HG03175 (cell line): Measurements from ENCODE around the gene MAGEA2.
"Not testable (repeated sequence)": the region's sequence is repeated elsewhere in the genome, so short reads cannot be mapped to it uniquely, and the experiment has no call there.

Source experiments
- ATAC-seq: cut with Tn5 transposase; IDR thresholded peaks from one replicate; pipeline ENCODE4 v1.9.1; 2021; ENCODE audit warnings: mild to moderate bottlenecking, moderate library complexity; ENCODE audit not compliant: unreplicated experiment

The MAGEA2 gene, protein sequence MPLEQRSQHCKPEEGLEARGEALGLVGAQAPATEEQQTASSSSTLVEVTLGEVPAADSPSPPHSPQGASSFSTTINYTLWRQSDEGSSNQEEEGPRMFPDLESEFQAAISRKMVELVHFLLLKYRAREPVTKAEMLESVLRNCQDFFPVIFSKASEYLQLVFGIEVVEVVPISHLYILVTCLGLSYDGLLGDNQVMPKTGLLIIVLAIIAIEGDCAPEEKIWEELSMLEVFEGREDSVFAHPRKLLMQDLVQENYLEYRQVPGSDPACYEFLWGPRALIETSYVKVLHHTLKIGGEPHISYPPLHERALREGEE

DNA sequence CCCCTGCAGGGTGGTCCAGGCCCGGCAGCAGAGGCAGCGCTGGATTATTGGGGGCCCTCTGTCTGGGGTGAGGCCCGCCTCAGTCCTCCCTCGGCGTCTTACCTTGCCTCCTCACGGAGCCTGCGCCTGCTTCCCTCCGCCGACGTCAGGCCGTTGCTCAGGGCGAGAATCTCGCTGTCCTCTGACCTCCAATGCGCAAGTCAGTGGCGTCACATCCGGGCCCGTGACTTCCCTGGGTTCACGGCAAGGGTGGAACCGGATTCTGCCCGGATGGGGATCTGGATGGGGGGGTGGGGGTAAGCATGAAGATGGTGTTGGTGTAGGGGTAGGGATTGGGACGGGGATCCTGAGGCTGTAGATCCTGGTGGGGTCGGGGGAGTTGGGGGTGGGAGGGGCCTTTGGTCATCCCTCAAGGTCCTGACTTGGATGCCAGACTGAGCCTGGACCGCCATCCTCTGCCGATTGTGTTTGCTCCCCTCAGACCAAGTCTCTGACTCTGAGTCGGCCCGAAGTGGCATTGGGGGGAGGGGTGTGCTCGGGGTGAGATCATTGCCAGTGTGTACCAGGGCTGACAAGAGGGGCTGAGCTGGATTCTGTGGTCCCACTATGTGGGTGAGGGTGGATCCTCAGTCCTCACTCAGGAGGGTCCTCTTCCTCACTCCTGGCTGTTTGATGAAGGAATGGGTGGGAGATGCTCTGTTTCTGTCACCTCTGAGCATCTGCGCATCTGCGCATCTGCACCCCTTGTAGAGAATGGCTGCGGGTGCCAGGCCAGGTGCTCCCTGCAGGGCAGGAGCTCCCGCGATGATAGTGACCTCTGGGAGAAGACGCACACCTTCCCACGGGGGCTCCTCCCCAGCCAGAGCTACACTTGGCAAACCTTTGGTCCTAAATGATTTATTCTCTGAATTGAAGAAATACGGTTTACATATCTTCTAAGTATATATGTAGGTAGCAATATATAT lies at the start of gene MAGEA2:
TSS of gene MAGEA2 (minus strand) at position 157 of the 965 bp plus-strand sequence. CDS start 2,479 bp downstream, outside the sequence.
- ATAC-seq: not testable (repeated sequence)

DNA sequence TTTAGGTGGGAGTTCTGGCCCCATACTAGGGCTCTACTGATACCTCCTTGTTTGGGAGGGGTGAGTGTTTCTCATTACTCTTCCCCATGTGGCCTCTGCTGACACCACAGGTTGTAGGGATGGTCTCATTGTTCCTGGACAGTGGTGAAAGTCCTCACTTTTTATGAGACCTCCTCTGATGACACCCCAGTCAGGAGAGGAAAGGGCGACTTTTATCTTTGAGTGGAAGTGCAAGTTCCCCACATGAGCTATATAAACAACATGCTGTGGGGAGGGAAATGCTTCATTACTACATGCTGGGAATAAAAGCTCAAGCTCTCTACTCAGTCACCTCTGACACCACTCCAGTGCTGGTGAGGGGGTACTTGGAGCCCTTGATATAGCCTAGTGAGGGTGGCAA lies 45.3 kb upstream of the MAGEA2 start:
- no peak for ATAC-seq

DNA sequence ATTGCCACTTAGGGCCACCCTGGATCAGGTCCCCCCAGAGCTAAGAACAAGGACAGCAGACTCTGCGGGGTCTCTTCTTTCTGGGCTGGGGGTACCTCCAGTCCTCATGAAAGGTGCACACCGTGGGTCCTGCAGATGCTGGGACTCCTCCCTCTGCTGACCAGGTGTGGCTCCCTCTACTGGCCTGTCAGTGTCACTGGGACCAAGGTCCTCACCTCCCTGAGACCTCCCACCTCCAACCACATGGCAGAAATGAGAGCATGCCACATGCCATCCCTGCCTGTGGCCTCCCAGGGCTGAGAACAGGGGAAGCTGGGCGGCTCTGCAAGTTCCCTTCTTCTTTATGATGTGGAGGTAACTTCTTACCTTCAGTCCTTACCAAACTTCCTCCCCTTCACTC lies 33.4 kb upstream of the MAGEA2 start:
- ATAC-seq: peak; percentile 91

DNA sequence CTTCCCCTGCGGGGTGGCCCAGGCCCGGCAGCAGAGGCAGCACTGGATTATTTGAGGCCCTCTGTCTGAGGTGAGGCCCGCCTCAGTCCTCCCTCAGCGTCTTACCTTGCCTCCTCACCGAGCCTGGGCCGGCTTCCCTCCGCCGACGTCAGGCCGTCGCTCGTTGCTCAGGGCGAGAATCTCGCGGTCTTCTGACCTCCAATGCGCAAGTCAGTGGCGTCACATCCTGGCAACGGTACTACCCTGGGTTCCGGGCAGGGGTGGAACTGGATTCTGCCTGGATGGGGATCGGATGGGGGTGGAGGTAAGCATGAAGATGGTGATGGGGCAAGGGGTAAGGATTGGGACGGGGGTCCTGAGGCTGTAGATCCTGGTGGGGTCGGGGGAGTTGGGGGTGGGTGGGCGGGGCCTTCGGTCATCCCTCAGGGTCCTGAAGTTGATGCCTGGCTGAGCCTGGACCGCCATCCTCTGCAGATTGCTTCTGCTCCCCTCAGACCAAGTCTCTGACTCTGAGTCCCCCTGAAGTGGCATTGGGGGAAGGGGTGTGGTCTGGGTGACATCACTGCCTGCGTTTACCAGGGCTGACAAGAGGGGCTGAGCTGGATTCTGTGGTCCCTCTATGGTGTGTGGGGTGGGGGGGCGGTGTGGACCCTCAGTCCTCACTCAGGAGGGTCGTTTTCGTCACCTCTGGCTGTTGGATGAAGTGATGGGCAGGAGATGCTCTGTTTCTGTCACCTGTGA lies 16.1 kb upstream of the MAGEA2 start, which contains the start of gene MAGEA6:
TSS of gene MAGEA6 (minus strand) at position 141 of the 741 bp plus-strand sequence. CDS start 2,039 bp downstream, outside the sequence.
- ATAC-seq: not testable (repeated sequence)

DNA sequence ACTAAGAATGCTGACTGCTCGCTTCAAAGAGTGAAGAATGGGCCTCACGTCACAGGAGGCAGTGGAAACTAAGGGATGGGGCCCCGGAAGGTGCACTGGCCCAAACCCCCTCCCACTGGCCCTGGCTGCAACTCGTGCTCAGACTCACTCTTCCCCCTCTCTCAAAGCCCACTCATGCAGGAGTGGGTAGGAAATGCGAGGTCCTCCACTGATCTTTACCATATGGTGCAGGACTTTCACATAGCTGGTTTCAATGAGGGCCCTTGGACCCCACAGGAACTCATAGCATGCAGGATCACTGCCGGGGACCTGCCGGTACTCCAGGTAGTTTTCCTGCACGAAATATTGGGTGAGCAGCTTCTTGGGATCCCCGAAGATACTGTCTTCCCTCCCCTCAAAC lies 12.9 kb upstream of the MAGEA2 start:
- not testable (repeated sequence) for ATAC-seq

DNA sequence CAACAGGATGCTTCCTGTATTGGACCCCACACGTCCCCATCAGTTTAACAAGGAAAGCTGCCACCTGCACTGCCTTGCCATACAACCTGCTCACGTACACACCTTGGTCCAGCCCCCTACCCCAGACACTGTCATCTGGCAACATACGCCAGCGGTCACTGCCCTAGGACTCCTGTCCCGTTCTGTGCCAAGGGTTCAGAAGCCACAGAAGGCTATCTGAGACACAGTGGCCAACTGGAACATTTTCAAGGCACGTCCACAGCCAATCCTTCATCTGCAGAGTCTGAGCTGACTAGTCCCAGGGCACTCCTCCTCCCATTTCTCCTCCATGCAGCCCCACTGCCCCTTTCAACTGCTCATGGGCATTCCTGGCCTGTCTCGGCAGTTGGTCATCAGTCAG lies 7.9 kb upstream of the MAGEA2 start:
- not testable (repeated sequence) for ATAC-seq

DNA sequence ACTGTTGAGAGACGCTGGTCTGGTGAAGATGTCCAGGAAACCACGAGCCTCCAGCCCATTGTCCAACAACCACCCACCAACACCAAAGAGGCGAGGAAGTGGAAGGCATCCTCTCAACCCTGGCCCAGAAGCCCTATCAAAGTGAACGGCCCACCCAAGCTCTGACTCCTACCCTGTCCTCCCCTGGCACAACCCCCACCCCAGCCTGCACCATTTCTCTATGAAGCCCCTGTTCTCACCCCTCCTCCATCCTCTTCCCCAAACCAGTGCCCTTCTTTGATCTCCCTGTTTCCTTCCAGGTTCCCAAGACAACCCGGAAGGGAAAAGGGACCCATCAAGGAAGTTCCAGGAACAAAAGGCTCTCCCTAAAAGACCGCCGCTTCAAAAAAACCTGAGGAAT lies 5.9 kb upstream of the MAGEA2 start:
- not testable (repeated sequence) for ATAC-seq

DNA sequence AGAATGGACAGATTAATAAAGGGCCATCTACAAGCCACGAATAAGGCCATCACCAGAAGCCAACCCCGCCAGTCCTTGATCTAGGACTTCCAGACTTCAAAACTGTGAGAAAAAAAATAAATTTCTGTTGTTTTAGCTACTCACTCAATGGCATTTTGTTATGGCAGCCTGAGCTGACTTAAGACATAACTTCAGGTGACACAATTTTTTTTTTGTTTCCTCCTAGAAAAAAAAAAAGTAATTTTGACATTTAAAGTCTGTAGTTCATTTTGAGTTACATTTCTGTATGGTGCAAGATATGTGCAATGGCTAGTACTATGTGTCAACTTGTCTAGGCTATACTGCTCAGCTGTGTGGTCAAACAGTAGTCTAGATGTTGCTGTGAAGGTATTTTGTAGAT lies 5.3 kb upstream of the MAGEA2 start, which contains the start of gene CSAG3:
TSS of gene CSAG3 (plus strand) at position 301 of the 400 bp plus-strand sequence.
- not testable (repeated sequence) for ATAC-seq

DNA sequence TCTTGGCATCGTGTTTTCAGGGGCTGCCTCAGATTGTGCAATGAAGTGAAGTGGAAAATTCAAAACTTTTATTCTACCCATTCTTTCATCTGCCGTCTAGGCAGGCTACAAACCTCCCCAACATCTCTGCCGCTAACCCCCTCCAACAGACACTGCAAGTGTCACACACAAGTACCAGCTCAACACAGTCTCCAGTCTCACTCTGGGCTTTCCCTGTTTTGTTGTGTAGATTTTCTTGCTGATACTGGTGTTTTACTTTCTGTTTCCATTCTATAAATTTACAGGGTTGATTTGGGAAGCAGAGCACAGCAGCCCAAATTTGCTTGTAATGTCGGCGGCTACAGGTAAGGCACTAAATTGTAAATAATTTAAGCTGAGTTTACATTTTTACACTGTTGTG lies 1.2 kb upstream of the MAGEA2 start:
- ATAC-seq: not testable (repeated sequence)

DNA sequence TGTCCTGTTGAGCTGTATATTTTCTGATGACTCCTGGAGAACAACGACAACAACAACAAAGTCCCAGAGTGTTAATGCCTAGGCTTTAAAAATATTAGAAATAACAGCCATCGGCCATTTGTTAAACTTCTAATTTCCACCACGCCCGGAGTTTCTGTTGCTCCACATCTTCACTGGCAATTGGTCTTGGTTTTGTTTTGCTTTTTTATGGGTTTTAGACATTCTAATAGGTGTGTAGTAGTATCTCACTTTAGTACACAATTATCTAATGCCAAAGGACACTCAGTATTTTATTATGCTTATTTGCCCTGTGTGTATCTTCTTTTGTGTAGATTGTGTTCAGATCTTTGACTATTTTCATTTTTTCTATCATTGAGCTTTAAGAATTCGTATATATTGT lies 15.1 kb downstream of the MAGEA2 start:
- no peak for ATAC-seq

DNA sequence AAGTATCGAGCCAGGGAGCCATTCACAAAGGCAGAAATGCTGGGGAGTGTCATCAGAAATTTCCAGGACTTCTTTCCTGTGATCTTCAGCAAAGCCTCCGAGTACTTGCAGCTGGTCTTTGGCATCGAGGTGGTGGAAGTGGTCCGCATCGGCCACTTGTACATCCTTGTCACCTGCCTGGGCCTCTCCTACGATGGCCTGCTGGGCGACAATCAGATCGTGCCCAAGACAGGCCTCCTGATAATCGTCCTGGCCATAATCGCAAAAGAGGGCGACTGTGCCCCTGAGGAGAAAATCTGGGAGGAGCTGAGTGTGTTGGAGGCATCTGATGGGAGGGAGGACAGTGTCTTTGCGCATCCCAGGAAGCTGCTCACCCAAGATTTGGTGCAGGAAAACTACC lies 17.1 kb downstream of the MAGEA2 start:
- ATAC-seq: not testable (repeated sequence)

DNA sequence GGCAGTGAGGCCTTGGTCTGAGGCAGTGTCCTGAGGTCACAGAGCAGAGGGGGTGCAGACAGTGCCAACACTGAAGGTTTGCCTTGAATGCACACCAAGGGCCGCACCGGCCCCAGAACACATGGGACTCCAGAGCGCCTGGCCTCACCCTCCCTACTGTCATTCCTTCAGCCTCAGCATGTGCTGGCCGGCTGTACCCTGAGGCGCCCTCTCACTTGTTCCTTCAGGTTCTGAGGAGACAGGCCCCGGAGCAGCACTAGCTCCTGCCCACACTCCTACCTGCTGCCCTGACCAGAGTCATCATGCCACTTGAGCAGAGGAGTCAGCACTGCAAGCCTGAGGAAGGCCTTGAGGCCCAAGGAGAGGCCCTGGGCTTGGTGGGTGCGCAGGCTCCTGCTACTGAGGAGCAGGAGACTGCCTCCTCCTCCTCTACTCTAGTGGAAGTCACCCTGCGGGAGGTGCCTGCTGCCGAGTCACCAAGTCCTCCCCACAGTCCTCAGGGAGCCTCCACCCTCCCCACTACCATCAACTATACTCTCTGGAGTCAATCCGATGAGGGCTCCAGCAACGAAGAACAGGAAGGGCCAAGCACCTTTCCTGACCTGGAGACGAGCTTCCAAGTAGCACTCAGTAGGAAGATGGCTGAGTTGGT lies 17.7 kb downstream of the MAGEA2 start:
- no peak for ATAC-seq

DNA sequence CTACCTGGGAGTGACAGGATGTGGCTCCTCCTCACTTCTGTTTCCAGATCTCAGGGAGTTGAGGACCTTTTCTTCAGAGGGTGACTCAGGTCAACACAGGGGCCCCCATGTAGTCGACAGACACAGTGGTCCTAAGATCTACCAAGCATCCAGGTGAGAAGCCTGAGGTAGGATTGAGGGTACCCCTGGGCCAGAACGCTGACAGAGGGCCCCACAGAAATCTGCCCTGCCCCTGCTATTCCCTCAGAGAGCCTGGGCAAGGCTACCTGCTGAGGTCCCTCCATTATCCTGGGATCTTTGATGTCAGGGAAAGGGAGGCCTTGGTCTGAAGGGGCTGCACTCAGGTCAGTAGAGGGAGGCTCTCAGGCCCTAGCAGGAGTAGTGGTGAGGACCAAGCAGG lies 18.5 kb downstream of the MAGEA2 start:
- no peak for ATAC-seq

DNA sequence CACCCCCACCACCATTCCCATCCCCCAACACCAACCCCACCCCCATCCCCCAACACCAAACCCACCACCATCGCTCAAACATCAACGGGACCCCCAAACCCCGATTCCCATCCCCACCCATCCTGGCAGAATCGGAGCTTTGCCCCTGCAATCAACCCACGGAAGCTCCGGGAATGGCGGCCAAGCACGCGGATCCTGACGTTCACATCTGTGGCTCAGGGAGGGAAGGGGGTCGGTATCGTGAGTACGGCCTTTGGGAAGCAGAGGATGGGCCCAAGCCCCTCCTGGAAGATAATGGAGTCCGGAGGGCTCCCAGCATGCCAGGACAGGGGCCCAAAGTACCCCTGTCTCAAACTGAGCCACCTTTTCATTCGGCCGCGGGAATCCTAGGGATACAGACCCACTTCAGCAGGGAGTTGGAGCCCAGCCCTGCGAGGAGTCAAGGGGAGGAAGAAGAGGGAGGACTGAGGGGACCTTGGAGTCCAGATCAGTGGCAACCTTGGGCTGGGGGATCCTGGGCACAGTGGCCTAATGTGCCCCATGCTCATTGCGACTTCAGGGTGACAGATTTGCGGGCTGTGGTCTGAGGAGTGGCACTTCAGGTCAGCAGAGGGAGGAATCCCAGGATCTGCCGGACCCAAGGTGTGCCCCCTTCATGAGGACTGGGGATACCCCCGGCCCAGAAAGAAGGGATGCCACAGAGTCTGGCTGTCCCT lies 19.3 kb downstream of the MAGEA2 start:
- not testable (repeated sequence) for ATAC-seq

DNA sequence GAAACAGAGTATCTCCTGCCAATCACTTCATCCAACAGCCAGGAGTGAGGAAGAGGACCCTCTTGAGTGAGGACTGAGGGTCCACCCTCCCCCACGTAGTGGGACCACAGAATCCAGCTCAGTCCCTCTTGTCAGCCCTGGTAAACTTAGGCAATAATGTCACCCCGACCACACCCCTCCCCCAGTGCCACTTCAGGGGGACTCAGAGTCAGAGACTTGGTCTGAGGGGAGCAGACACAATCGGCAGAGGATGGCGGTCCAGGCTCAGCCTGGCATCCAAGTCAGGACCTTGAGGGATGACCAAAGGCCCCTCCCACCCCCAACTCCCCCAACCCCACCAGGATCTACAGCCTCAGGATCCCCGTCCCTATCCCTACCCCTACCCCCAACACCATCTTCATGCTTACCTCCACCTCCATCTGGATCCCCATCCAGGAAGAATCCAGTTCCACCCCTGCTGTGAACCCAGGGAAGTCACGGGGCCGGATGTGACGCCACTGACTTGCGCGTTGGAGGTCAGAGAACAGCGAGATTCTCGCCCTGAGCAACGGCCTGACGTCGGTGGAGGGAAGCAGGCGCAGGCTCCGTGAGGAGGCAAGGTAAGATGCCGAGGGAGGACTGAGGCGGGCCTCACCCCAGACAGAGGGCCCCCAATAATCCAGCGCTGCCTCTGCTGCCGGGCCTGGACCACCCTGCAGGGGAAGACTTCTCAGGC lies 20.2 kb downstream of the MAGEA2 start, which contains the start of the genes CSAG1 and MAGEA12:
TSS of gene CSAG1 (minus strand) at position 461 of the 715 bp plus-strand sequence. CDS start 1,261 bp downstream, outside the sequence.
TSS of gene MAGEA12 (plus strand) at position 497 of the 715 bp plus-strand sequence. CDS start 2,405 bp downstream, outside the sequence.
- no peak for ATAC-seq

DNA sequence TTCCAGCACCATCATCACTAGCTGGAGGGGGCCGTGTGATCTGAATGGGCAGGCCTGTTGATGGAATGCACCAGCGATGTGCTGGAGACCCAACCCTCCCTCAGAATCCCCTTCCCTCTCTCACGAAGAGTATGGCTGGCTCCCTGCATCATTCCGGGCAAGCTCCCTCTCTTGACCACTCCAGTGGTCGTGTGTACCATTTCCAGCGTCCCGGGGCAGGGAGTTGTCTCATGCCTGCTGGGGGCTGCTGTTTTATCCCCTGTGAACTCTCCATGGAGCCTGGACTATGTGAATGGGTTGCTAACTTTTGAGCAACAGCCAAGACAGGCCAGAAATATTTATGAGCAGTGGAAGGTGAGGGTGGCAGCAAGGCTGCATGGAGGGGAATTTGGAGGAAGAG lies 28.2 kb downstream of the MAGEA2 start:
- ATAC-seq: no peak

DNA sequence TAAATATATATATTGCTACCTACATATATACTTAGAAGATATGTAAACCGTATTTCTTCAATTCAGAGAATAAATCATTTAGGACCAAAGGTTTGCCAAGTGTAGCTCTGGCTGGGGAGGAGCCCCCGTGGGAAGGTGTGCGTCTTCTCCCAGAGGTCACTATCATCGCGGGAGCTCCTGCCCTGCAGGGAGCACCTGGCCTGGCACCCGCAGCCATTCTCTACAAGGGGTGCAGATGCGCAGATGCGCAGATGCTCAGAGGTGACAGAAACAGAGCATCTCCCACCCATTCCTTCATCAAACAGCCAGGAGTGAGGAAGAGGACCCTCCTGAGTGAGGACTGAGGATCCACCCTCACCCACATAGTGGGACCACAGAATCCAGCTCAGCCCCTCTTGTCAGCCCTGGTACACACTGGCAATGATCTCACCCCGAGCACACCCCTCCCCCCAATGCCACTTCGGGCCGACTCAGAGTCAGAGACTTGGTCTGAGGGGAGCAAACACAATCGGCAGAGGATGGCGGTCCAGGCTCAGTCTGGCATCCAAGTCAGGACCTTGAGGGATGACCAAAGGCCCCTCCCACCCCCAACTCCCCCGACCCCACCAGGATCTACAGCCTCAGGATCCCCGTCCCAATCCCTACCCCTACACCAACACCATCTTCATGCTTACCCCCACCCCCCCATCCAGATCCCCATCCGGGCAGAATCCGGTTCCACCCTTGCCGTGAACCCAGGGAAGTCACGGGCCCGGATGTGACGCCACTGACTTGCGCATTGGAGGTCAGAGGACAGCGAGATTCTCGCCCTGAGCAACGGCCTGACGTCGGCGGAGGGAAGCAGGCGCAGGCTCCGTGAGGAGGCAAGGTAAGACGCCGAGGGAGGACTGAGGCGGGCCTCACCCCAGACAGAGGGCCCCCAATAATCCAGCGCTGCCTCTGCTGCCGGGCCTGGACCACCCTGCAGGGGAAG lies 39.5 kb downstream of the MAGEA2 start, which contains the start of gene MAGEA2B:
TSS of gene MAGEA2B (plus strand) at position 814 of the 973 bp plus-strand sequence. CDS start 2,479 bp downstream, outside the sequence.
- ATAC-seq: not testable (repeated sequence)
